Measurements from ENCODE around the gene HSPB6.

Gene HSPB6

GRCh38 chr19:35748106-35749020 lies 8.5 kb downstream of the HSPB6 start, which contains the start of gene LIN37:
Gene LIN37, plus strand, starts transcription at chr19:35748576. Its CDS starts 149 bp downstream, at chr19:35748725.
- Mint-ChIP-seq H3K36me3 (no peaks in the 10 kb centered on the region), H3K4me1 (ENCODE audit: low read depth) (peaks cover 42% of the 10 kb centered on the region), H3K4me3 (peak within 1 kb of the TSS; percentile 97), H3K9me3 (ENCODE audit: low read depth) (no peaks in the 10 kb centered on the region), H3K27me3 (no peaks in the 10 kb centered on the region), H3K27ac (peak within 1 kb of the TSS; percentile 95)

GRCh38 chr19:35746531-35746930 lies 10.3 kb downstream of the HSPB6 start:
- Mint-ChIP-seq H3K4me3 (peak overlapping the region; percentile 95), H3K9me3 (ENCODE audit: low read depth) (no peaks in the 10 kb centered on the region), H3K27ac (peak overlapping the region; percentile 99), H3K36me3 (peaks cover 5% of the 10 kb centered on the region), H3K27me3 (no peaks in the 10 kb centered on the region), H3K4me1 (ENCODE audit: low read depth) (peaks cover 56% of the 10 kb centered on the region)

GRCh38 chr19:35746087-35746462 lies 10.8 kb downstream of the HSPB6 start:
- peaks cover 56% of the 10 kb centered on the region for H3K4me1 Mint-ChIP-seq (ENCODE audit: low read depth)
- H3K27me3 Mint-ChIP-seq = no peaks in the 10 kb centered on the region
- peak overlapping the region; percentile 99 for H3K27ac Mint-ChIP-seq
- H3K36me3 Mint-ChIP-seq = peaks cover 5% of the 10 kb centered on the region
- peak overlapping the region; percentile 95 for H3K4me3 Mint-ChIP-seq
- H3K9me3 Mint-ChIP-seq (ENCODE audit: low read depth) = no peaks in the 10 kb centered on the region

GRCh38 chr19:35745328-35746086 lies 11.3 kb downstream of the HSPB6 start, which contains the start of the genes PSENEN and U2AF1L4:
Gene PSENEN, plus strand, starts transcription at chr19:35745651. Its CDS starts 280 bp downstream, at chr19:35745931.
Gene U2AF1L4, minus strand, starts transcription at chr19:35745418. Its CDS starts 27 bp downstream, at chr19:35745391.
- Mint-ChIP-seq H3K27ac (peak within 1 kb of the TSS; percentile 99), H3K27me3 (no peaks in the 10 kb centered on the region), H3K4me1 (ENCODE audit: low read depth) (peaks cover 61% of the 10 kb centered on the region)

GRCh38 chr19:35744430-35745327 lies 12.2 kb downstream of the HSPB6 start:
- H3K9me3 Mint-ChIP-seq (ENCODE audit: low read depth) = no peaks in the 10 kb centered on the region
- H3K4me1 Mint-ChIP-seq (ENCODE audit: low read depth) = peaks cover 60% of the 10 kb centered on the region
- peak overlapping the region; percentile 99 for H3K27ac Mint-ChIP-seq

More at GRCh38 chr19:35745328-35746086, 11.3 kb downstream of the HSPB6 start, which contains the start of the genes PSENEN and U2AF1L4:
- H3K4me3 Mint-ChIP-seq = peak within 1 kb of the TSS; percentile 95
- no peaks in the 10 kb centered on the region for H3K9me3 Mint-ChIP-seq (ENCODE audit: low read depth)
- H3K36me3 Mint-ChIP-seq = peaks cover 5% of the 10 kb centered on the region

GRCh38 chr19:35743640-35744429 lies 13.0 kb downstream of the HSPB6 start:
- H3K9me3 Mint-ChIP-seq (ENCODE audit: low read depth) = no peaks in the 10 kb centered on the region
- peak overlapping the region; percentile 99 for H3K27ac Mint-ChIP-seq
- peaks cover 5% of the 10 kb centered on the region for H3K36me3 Mint-ChIP-seq
- no peaks in the 10 kb centered on the region for H3K27me3 Mint-ChIP-seq
- peak overlapping the region; percentile 95 for H3K4me3 Mint-ChIP-seq
- H3K4me1 Mint-ChIP-seq (ENCODE audit: low read depth) = peaks cover 57% of the 10 kb centered on the region

More at GRCh38 chr19:35744430-35745327, 12.2 kb downstream of the HSPB6 start:
- no peaks in the 10 kb centered on the region for H3K27me3 Mint-ChIP-seq
- H3K4me3 Mint-ChIP-seq = peak overlapping the region; percentile 95
- H3K36me3 Mint-ChIP-seq = peaks cover 5% of the 10 kb centered on the region

GRCh38 chr19:35742121-35742724 lies 14.6 kb downstream of the HSPB6 start, which contains the start of gene IGFLR1:
Gene IGFLR1, minus strand, starts transcription at chr19:35742452. Its CDS starts 1,272 bp downstream, at chr19:35741180.
- Mint-ChIP-seq H3K4me1 (ENCODE audit: low read depth) (peaks cover 52% of the 10 kb centered on the region), H3K36me3 (peaks cover 5% of the 10 kb centered on the region), H3K27ac (peak within 1 kb of the TSS; percentile 99), H3K4me3 (peak within 1 kb of the TSS; percentile 95), H3K27me3 (no peaks in the 10 kb centered on the region), H3K9me3 (ENCODE audit: low read depth) (no peaks in the 10 kb centered on the region)

GRCh38 chr19:35741203-35741515 lies 15.7 kb downstream of the HSPB6 start:
- Mint-ChIP-seq H3K36me3 (peaks cover 5% of the 10 kb centered on the region), H3K9me3 (ENCODE audit: low read depth) (no peaks in the 10 kb centered on the region), H3K27ac (peak overlapping the region; percentile 93), H3K4me3 (peak overlapping the region; percentile 95), H3K27me3 (no peaks in the 10 kb centered on the region), H3K4me1 (ENCODE audit: low read depth) (peaks cover 53% of the 10 kb centered on the region)

- peak overlapping the region; percentile 93 for H3K27ac Mint-ChIP-seq
- H3K4me1 Mint-ChIP-seq (ENCODE audit: low read depth) = peaks cover 48% of the 10 kb centered on the region
- H3K9me3 Mint-ChIP-seq (ENCODE audit: low read depth) = no peaks in the 10 kb centered on the region
- peaks cover 5% of the 10 kb centered on the region for H3K36me3 Mint-ChIP-seq
- H3K4me3 Mint-ChIP-seq = peak overlapping the region; percentile 94
- H3K27me3 Mint-ChIP-seq = no peaks in the 10 kb centered on the region
Measured at GRCh38 chr19:35740423-35741202, 16.2 kb downstream of the HSPB6 start.

- Mint-ChIP-seq H3K4me1 (ENCODE audit: low read depth) (peaks cover 44% of the 10 kb centered on the region), H3K36me3 (peaks cover 5% of the 10 kb centered on the region), H3K4me3 (peak overlapping the region; percentile 94), H3K27ac (peak overlapping the region; percentile 93), H3K27me3 (no peaks in the 10 kb centered on the region), H3K9me3 (ENCODE audit: low read depth) (no peaks in the 10 kb centered on the region)
Measured at GRCh38 chr19:35740108-35740422, 16.8 kb downstream of the HSPB6 start.

GRCh38 chr19:35739275-35740107 lies 17.3 kb downstream of the HSPB6 start:
- Mint-ChIP-seq H3K9me3 (ENCODE audit: low read depth) (no peaks in the 10 kb centered on the region), H3K4me1 (ENCODE audit: low read depth) (peaks cover 42% of the 10 kb centered on the region), H3K27ac (no peak overlapping the region), H3K4me3 (peak overlapping the region; percentile 94), H3K27me3 (no peaks in the 10 kb centered on the region), H3K36me3 (peaks cover 5% of the 10 kb centered on the region)

GRCh38 chr19:35738887-35739229 lies 18.0 kb downstream of the HSPB6 start:
- Mint-ChIP-seq H3K36me3 (peaks cover 5% of the 10 kb centered on the region), H3K4me1 (ENCODE audit: low read depth) (peaks cover 39% of the 10 kb centered on the region)

More at GRCh38 chr19:35738887-35739229, 18.0 kb downstream of the HSPB6 start:
- H3K4me3 Mint-ChIP-seq = peak overlapping the region; percentile 30
- H3K27ac Mint-ChIP-seq = peak overlapping the region; percentile 78
- H3K9me3 Mint-ChIP-seq (ENCODE audit: low read depth) = no peaks in the 10 kb centered on the region
- H3K27me3 Mint-ChIP-seq = no peaks in the 10 kb centered on the region
